ENCODE measurements around the gene CDH23. TPM values are rescaled to one million over a fixed set of nuclear protein-coding genes. Genes with fewer than 3 reads are reported as not detected.
A peak's percentile ranks its signal among the peaks of the same experiment; 100 is the strongest.

The CDH23 gene
- total RNA-seq, 1 experiment from 2014 or later: 0.34 TPM

DNA sequence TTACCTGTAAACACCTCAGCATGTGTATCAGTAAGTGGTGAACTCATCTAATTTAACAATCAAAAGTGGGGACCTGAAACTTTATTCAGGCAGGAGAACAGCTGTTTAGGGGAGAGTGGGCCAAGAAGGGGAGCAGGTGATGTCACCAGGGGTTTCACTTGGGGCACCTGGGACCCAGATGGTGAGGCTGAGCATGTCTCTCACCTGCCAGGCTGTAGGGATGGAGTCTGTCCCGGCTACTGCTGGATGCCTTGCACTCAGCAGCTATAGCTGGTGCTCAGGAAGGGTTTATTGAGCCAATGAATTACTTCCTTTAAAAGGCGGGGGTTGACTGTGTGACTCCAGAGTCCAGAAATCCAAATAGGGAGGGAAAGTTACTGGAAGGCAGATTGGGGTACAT lies 23.0 kb downstream of the CDH23 start:
- no peak overlapping the region for H3K4me3 Mint-ChIP-seq (ENCODE audit: unreplicated experiment)
- POLR2A ChIA-PET: no interaction called here
- no TSS peak for BruUV-seq (replicated peaks)
- CTCF ChIA-PET: no interaction called here
- peaks cover 9% of the 10 kb centered on the region for H3K9me3 ChIP-seq
- H3K36me3 ChIP-seq (ENCODE audit: control insufficient read depth, insufficient read depth, low read length): no peaks in the 10 kb centered on the region
- H3K36me3 Mint-ChIP-seq (ENCODE audit: insufficient read depth, unreplicated experiment): no peaks in the 10 kb centered on the region
- peak in 1 of 2 experiments; percentile 22 for DNase-seq
- no peaks in the 10 kb centered on the region for H3K4me1 Mint-ChIP-seq (ENCODE audit: low read depth, unreplicated experiment)
- peaks cover 12% of the 10 kb centered on the region for H3K27me3 Mint-ChIP-seq (ENCODE audit: insufficient read depth, unreplicated experiment)
- TF ChIP-seq, protein P1, sequence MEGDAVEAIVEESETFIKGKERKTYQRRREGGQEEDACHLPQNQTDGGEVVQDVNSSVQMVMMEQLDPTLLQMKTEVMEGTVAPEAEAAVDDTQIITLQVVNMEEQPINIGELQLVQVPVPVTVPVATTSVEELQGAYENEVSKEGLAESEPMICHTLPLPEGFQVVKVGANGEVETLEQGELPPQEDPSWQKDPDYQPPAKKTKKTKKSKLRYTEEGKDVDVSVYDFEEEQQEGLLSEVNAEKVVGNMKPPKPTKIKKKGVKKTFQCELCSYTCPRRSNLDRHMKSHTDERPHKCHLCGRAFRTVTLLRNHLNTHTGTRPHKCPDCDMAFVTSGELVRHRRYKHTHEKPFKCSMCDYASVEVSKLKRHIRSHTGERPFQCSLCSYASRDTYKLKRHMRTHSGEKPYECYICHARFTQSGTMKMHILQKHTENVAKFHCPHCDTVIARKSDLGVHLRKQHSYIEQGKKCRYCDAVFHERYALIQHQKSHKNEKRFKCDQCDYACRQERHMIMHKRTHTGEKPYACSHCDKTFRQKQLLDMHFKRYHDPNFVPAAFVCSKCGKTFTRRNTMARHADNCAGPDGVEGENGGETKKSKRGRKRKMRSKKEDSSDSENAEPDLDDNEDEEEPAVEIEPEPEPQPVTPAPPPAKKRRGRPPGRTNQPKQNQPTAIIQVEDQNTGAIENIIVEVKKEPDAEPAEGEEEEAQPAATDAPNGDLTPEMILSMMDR (IDR thresholded peaks at IDR 0.05; ENCODE audit: insufficient read depth in 1 of 2, low read depth in 1 of 2, low read length in 1 of 2, severe bottlenecking in 1 of 2, unreplicated experiment in 1 of 2): no peak
- no peak overlapping the region for H3K4me3 ChIP-seq (ENCODE audit: low read depth, low read length)
- no peaks in the 10 kb centered on the region for H3K27me3 ChIP-seq (replicated peaks; ENCODE audit: control insufficient read depth, insufficient read depth, low read length)
- H3K4me1 ChIP-seq: no peaks in the 10 kb centered on the region
- no peaks in the 10 kb centered on the region for H3K9me3 Mint-ChIP-seq (ENCODE audit: unreplicated experiment)
- H3K27ac Mint-ChIP-seq (ENCODE audit: unreplicated experiment): no peak overlapping the region
- intact Hi-C loops (cut with micrococcal nuclease; ENCODE audit: unreplicated experiment): no loop called here

- ChIA-PET CTCF (no interaction called here), POLR2A (no interaction called here)
- no peaks in the 10 kb centered on the region for H3K36me3 Mint-ChIP-seq (ENCODE audit: insufficient read depth, unreplicated experiment)
- peak in 1 of 2 experiments; percentile 18 for DNase-seq
- Histone ChIP-seq H3K4me1 (no peaks in the 10 kb centered on the region), H3K9me3 (peaks cover 9% of the 10 kb centered on the region), H3K27me3 (replicated peaks; ENCODE audit: control insufficient read depth, insufficient read depth, low read length) (no peaks in the 10 kb centered on the region), H3K4me3 (ENCODE audit: low read depth, low read length) (no peak overlapping the region), H3K36me3 (ENCODE audit: control insufficient read depth, insufficient read depth, low read length) (no peaks in the 10 kb centered on the region)
- TF ChIP-seq, protein P1 (IDR thresholded peaks at IDR 0.05; ENCODE audit: insufficient read depth in 1 of 2, low read depth in 1 of 2, low read length in 1 of 2, severe bottlenecking in 1 of 2, unreplicated experiment in 1 of 2): no peak
- no peaks in the 10 kb centered on the region for H3K9me3 Mint-ChIP-seq (ENCODE audit: unreplicated experiment)
- H3K27ac Mint-ChIP-seq (ENCODE audit: unreplicated experiment): no peak overlapping the region
- peaks cover 15% of the 10 kb centered on the region for H3K27me3 Mint-ChIP-seq (ENCODE audit: insufficient read depth, unreplicated experiment)
- no peak overlapping the region for H3K4me3 Mint-ChIP-seq (ENCODE audit: unreplicated experiment)
- no peaks in the 10 kb centered on the region for H3K4me1 Mint-ChIP-seq (ENCODE audit: low read depth, unreplicated experiment)
- BruUV-seq (replicated peaks): no TSS peak
- intact Hi-C loops (cut with micrococcal nuclease; ENCODE audit: unreplicated experiment): no loop called here
Measured at GRCh38 chr10:71421075-71421434, 24.3 kb downstream of the CDH23 start.

DNA sequence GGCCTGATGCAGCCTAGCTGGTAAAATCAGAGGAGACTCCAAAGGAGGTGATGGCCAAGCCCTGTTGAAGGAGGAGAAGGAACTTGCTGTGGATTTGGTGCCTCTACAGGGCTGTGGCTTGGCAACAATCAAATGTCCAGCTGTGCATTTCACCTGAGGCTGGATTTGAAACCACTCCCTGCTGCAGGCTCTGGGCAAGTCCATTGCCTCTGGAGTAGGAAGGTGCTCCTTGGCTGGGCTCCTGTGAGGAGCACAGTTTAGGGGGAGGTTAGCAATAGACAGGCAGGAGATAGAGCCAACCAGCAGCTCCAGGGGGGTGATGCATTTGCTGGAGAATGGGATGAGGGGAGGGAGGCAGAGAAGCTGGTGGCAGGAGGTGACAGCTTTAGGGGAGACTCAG lies 26.5 kb downstream of the CDH23 start:
- no peaks in the 10 kb centered on the region for H3K4me1 Mint-ChIP-seq (ENCODE audit: low read depth, unreplicated experiment)
- H3K4me3 ChIP-seq (ENCODE audit: low read depth, low read length): no peak overlapping the region
- H3K36me3 Mint-ChIP-seq (ENCODE audit: insufficient read depth, unreplicated experiment): no peaks in the 10 kb centered on the region
- intact Hi-C loops (cut with micrococcal nuclease; ENCODE audit: unreplicated experiment): no loop called here
- ChIA-PET POLR2A (no interaction called here), CTCF (interaction anchor here (1.6 kb wide), 1 partner anchor 283 kb away, joined by 5 read pairs; no protein-coding TSS in a partner anchor)
- no peaks in the 10 kb centered on the region for H3K27me3 ChIP-seq (replicated peaks; ENCODE audit: control insufficient read depth, insufficient read depth, low read length)
- H3K4me1 ChIP-seq: no peaks in the 10 kb centered on the region
- peaks cover 11% of the 10 kb centered on the region for H3K27me3 Mint-ChIP-seq (ENCODE audit: insufficient read depth, unreplicated experiment)
- TF ChIP-seq, protein P1 (IDR thresholded peaks at IDR 0.05; ENCODE audit: insufficient read depth in 1 of 2, low read depth in 1 of 2, low read length in 1 of 2, severe bottlenecking in 1 of 2, unreplicated experiment in 1 of 2): no peak
- H3K9me3 ChIP-seq: peaks cover 1% of the 10 kb centered on the region
- H3K4me3 Mint-ChIP-seq (ENCODE audit: unreplicated experiment): no peak overlapping the region
- H3K36me3 ChIP-seq (ENCODE audit: control insufficient read depth, insufficient read depth, low read length): no peaks in the 10 kb centered on the region
- peak in 1 of 2 experiments; percentile 13 for DNase-seq
- no TSS peak for BruUV-seq (replicated peaks)
- H3K9me3 Mint-ChIP-seq (ENCODE audit: unreplicated experiment): no peaks in the 10 kb centered on the region
- no peak overlapping the region for H3K27ac Mint-ChIP-seq (ENCODE audit: unreplicated experiment)

Data from Caco-2 (cell line).